Measurements from ENCODE around the gene KCNQ5.

KCNQ5 gene

DNA sequence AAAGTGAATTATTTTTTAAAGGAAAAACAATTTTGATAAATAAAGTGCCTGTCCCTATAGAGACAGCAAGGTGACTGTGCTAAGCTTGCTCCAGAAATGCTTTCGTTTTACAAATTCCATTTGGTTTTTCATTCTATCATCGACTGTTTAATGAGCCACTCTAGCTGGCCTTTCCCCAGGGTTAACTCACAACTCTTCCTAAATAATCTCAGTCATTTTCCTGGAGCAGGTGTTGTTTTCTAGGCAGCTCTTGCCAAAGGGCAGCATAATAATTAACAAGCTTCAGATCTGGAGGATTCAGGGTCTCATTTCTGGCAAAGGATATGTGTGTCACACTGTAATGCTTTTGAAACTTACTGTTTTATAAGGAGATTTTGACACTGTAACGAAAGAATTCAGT, 419.2 kb downstream of the KCNQ5 start:
- Mint-ChIP-seq H3K4me3 (no peak overlapping the region), H3K27ac (no peak overlapping the region), H3K9me3 (peaks cover 8 to 11% of the 10 kb centered on the region in 2 donors), H3K4me1 (no peaks in the 10 kb centered on the region), H3K27me3 (no peaks in the 10 kb centered on the region)
- no peak for DNase-seq
- ATAC-seq, result no peak

- DNase-seq (no peak), ATAC-seq (no peak)
- H3K27ac Mint-ChIP-seq, result no peak overlapping the region
- peaks cover 8 to 11% of the 10 kb centered on the region in 2 donors for H3K9me3 Mint-ChIP-seq
- no peak overlapping the region for H3K4me3 Mint-ChIP-seq
- no peaks in the 10 kb centered on the region for H3K27me3 Mint-ChIP-seq
- H3K4me1 Mint-ChIP-seq, result no peaks in the 10 kb centered on the region
These were observed 421.0 kb downstream of the KCNQ5 start for GRCh38 chr6:73042892-73043291.

DNA sequence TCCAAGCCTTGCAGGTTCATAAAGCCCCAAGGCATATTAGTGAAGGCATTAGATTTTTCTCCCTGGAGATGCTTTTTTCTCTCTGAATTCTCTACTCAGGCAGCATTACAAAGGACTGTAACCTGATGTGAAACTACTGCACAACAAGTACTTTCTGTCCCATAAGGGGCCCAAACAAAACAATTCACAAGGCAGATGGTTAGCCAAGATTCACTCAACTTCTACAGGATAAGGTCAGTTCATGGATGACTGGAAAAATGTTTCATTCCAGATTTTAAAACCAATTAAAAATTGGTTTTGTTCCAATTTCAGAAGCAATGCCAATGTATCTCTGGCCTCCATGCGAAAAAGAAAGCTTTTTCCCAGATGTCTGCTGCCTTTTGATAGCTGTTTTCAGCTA, 421.6 kb downstream of the KCNQ5 start:
- Mint-ChIP-seq H3K4me1 (no peaks in the 10 kb centered on the region), H3K27ac (no peak overlapping the region), H3K27me3 (no peaks in the 10 kb centered on the region), H3K4me3 (no peak overlapping the region), H3K9me3 (peaks cover 8 to 11% of the 10 kb centered on the region in 2 donors)
- ATAC-seq (no peak), DNase-seq (no peak)

DNA sequence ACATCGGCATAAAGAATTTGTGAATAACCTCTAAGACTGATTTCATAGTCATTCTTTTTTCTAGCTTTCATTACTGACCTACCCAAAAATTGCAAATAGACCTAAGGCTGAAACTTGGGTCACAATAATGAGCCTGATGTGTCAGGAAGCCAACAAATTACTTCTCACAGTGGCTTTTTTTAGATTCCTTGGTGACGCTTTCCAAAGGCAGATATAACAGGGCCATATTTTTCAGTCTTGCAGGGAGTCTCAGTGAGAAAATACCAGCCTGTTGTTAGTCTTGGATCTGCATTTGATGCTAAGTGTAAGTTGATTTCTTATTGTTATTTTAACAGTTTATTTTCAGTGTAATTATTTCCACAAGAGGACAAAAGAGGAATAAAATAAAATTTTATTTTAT, 423.7 kb downstream of the KCNQ5 start:
- H3K27ac Mint-ChIP-seq, result no peak overlapping the region
- H3K4me1 Mint-ChIP-seq, result no peaks in the 10 kb centered on the region
- H3K27me3 Mint-ChIP-seq, result no peaks in the 10 kb centered on the region
- H3K9me3 Mint-ChIP-seq, result no peaks in the 10 kb centered on the region
- no peak for DNase-seq
- ATAC-seq, result no peak
- H3K4me3 Mint-ChIP-seq, result no peak overlapping the region

DNA sequence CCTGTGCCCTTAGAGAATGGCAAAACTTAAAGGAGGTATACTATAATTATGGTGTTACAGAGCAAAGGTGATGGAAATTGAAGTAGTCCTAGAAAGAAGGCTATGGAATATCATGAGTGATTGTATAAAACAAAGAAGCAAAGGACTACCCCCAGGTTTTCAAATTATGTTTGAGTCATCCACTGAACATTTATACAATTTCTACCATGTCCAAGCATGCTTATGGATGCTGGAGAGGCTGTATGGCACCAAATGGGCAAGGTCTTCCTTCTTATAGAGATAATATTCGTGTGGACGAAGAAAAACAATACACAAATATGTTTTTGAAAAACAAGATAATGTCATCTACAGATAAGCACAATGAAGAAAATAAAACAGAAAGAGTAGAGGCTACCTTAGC, 425.9 kb downstream of the KCNQ5 start:
- Mint-ChIP-seq H3K4me1 (no peaks in the 10 kb centered on the region), H3K27ac (peak overlapping the region in 1 of 2 donors; percentile 55), H3K27me3 (no peaks in the 10 kb centered on the region), H3K9me3 (no peaks in the 10 kb centered on the region), H3K4me3 (no peak overlapping the region)
- ATAC-seq, result no peak
- no peak for DNase-seq

DNA sequence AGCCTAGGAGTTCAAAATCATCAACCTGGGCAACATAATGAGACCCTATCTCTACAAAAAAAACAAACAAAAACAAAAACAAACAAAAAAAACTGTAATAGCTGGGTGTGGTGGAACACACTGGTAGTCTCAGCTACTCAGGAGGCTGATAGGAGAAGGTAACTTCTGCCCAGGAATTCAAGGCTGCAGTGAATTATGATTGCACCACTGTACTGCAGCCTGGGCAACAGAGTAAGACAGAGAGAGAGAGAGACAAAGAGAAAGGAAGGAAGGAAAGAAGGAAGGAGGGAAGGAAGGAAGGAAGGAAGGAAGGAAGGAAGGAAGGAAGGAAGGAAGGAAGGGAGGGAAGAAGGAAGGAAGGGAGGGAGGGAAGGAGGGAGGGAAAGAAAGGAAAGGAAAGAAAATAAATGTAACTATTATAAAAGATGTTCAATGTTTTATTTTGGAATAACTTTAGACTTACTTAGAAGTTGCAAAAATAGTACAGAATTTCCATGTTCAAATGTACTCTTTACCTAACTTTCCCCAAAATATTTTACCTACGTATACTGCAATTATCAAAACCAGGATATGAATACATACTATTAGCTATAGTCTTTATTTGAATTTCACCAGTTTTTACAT, 428.2 kb downstream of the KCNQ5 start:
- H3K9me3 Mint-ChIP-seq, result no peaks in the 10 kb centered on the region
- H3K4me3 Mint-ChIP-seq, result no peak overlapping the region

DNA sequence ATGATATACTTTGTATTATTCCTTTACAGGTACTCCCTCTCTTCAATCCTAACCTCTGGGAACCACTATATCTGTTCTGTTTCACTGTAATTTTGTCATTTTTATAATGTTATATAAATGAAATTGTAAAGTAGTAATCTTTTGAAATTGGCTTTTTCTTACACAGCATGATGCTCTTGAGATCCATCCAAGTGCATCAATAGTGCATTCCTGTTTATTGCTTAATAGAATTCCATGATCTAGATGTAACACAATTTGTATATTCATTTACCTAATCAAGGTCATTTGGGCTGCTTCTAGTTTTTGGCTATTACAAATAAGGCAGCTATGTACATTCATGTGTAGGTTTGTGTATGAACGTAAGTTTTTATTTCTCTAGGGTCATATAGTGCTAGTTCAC, 428.8 kb downstream of the KCNQ5 start:
- no peak for DNase-seq
- ATAC-seq, result no peak
- no peak overlapping the region for H3K4me3 Mint-ChIP-seq
- H3K27ac Mint-ChIP-seq, result no peak overlapping the region
- peaks cover 0 to 4% of the 10 kb centered on the region in 2 donors for H3K9me3 Mint-ChIP-seq
- H3K27me3 Mint-ChIP-seq, result no peaks in the 10 kb centered on the region
- no peaks in the 10 kb centered on the region for H3K4me1 Mint-ChIP-seq

More for the DNA sequence above, 428.2 kb downstream of the KCNQ5 start:
- DNase-seq (no peak), ATAC-seq (no peak)
- Mint-ChIP-seq H3K27me3 (no peaks in the 10 kb centered on the region), H3K27ac (no peak overlapping the region), H3K4me1 (no peaks in the 10 kb centered on the region)

- no peaks in the 10 kb centered on the region for H3K27me3 Mint-ChIP-seq
- ATAC-seq (no peak), DNase-seq (no peak)
- no peak overlapping the region for H3K4me3 Mint-ChIP-seq
- no peaks in the 10 kb centered on the region for H3K4me1 Mint-ChIP-seq
- no peak overlapping the region for H3K27ac Mint-ChIP-seq
- H3K9me3 Mint-ChIP-seq, result peaks cover 4 to 9% of the 10 kb centered on the region in 2 donors
These were observed 429.3 kb downstream of the KCNQ5 start for GRCh38 chr6:73051147-73051546.

- Mint-ChIP-seq H3K4me3 (no peak overlapping the region), H3K27ac (no peak overlapping the region)
These were observed 433.1 kb downstream of the KCNQ5 start for GRCh38 chr6:73054958-73055357.

GRCh38 chr6:73058736-73059135, 436.9 kb downstream of the KCNQ5 start:
- DNase-seq (no peak), ATAC-seq (no peak)
- no peak overlapping the region for H3K4me3 Mint-ChIP-seq
- peaks cover 4 to 11% of the 10 kb centered on the region in 2 donors for H3K9me3 Mint-ChIP-seq
- no peaks in the 10 kb centered on the region for H3K4me1 Mint-ChIP-seq
- no peak overlapping the region for H3K27ac Mint-ChIP-seq
- no peaks in the 10 kb centered on the region for H3K27me3 Mint-ChIP-seq

More at GRCh38 chr6:73054958-73055357, 433.1 kb downstream of the KCNQ5 start:
- ATAC-seq (no peak), DNase-seq (no peak)
- Mint-ChIP-seq H3K27me3 (no peaks in the 10 kb centered on the region), H3K9me3 (peaks cover 4 to 11% of the 10 kb centered on the region in 2 donors), H3K4me1 (no peaks in the 10 kb centered on the region)

GRCh38 chr6:73062130-73062529, 440.3 kb downstream of the KCNQ5 start:
- DNase-seq (no peak), ATAC-seq (no peak)
- no peaks in the 10 kb centered on the region for H3K9me3 Mint-ChIP-seq
- no peak overlapping the region for H3K4me3 Mint-ChIP-seq
- no peaks in the 10 kb centered on the region for H3K27me3 Mint-ChIP-seq
- H3K27ac Mint-ChIP-seq, result no peak overlapping the region
- H3K4me1 Mint-ChIP-seq, result no peaks in the 10 kb centered on the region

GRCh38 chr6:73062837-73063236, 441.0 kb downstream of the KCNQ5 start:
- no peak for ATAC-seq

GRCh38 chr6:73064266-73064665, 442.4 kb downstream of the KCNQ5 start:
- Mint-ChIP-seq H3K4me1 (no peaks in the 10 kb centered on the region), H3K27ac (no peak overlapping the region), H3K9me3 (no peaks in the 10 kb centered on the region), H3K4me3 (no peak overlapping the region), H3K27me3 (no peaks in the 10 kb centered on the region)
- ATAC-seq (no peak), DNase-seq (no peak)

More at GRCh38 chr6:73062837-73063236, 441.0 kb downstream of the KCNQ5 start:
- no peaks in the 10 kb centered on the region for H3K4me1 Mint-ChIP-seq
- no peak for DNase-seq
- H3K4me3 Mint-ChIP-seq, result no peak overlapping the region
- no peak overlapping the region for H3K27ac Mint-ChIP-seq
- H3K27me3 Mint-ChIP-seq, result no peaks in the 10 kb centered on the region
- H3K9me3 Mint-ChIP-seq, result no peaks in the 10 kb centered on the region

DNA sequence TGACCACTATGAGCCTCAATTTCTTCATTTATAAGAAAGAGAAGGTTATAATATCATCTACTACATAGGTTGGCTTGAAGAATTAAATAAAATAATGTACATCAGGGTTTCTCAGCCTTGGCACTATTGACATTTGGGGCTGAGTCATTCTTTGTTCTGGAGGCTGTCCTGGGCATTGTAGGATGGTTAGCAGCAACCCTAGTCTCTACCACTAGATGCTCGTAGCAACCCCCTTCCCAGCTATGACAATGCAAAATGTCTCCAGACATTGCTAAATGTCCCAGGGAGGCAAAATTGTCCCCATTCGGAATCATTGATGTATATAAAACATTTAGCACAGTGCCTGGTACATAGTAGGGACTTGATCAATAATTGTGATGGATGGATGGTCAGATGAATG, 451.4 kb downstream of the KCNQ5 start:
- H3K4me3 Mint-ChIP-seq, result no peak overlapping the region
- no peaks in the 10 kb centered on the region for H3K9me3 Mint-ChIP-seq
- no peaks in the 10 kb centered on the region for H3K4me1 Mint-ChIP-seq
- no peaks in the 10 kb centered on the region for H3K27me3 Mint-ChIP-seq
- H3K27ac Mint-ChIP-seq, result no peak overlapping the region
- DNase-seq, result no peak
- ATAC-seq, result no peak

GRCh38 chr6:73074175-73074574, 452.3 kb downstream of the KCNQ5 start:
- no peak overlapping the region for H3K4me3 Mint-ChIP-seq
- H3K27me3 Mint-ChIP-seq, result no peaks in the 10 kb centered on the region
- peaks cover under 1% of the 10 kb centered on the region for H3K4me1 Mint-ChIP-seq
- no peaks in the 10 kb centered on the region for H3K9me3 Mint-ChIP-seq
- DNase-seq, result no peak
- H3K27ac Mint-ChIP-seq, result no peak overlapping the region
- ATAC-seq, result no peak

GRCh38 chr6:73076211-73076954, 454.5 kb downstream of the KCNQ5 start:
- Mint-ChIP-seq H3K9me3 (no peaks in the 10 kb centered on the region), H3K4me1 (peaks cover 11% of the 10 kb centered on the region), H3K27ac (no peak overlapping the region), H3K4me3 (no peak overlapping the region), H3K27me3 (no peaks in the 10 kb centered on the region)
- DNase-seq (no peak), ATAC-seq (no peak)

All from stimulated activated naive CD8-positive, alpha-beta T cell treated with anti-CD3 and anti-CD28 coated beads, Interleukin-15, amount 100 ng/mL, for 72 hours (primary cell).